Effector CD8-positive, alpha-beta T cell (primary cell): Measurements from ENCODE around the gene SERTAD1.

Experiments used
- DNase-seq: peaks from one replicate; lab custom pipeline; 2025; lab: John Stamatoyannopoulos, UW

Gene SERTAD1

DNA sequence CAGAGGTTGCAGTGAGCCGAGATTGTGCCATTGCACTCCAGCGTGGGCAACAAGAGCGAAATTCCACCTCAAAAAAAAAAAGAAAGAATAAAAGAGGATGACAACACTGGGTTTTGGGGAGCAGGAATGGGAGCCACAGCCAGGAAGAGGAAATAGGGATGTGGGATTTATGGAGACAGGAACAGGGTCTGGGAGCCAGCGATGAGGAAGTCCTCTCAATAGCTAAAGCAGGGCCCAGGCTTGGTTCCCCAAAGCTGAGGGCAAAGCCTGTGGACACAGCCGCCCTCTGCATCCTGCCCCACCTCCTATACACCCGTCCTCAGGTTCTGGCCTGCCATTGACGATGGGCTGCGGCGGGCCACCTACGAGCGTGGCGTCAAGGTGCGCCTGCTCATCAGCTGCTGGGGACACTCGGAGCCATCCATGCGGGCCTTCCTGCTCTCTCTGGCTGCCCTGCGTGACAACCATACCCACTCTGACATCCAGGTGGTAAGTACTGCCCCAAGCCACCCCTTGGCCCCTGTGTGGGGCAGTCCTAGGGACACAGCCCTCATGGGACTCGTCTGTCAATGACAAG is 49.4 kb downstream of the SERTAD1 start:
- DNase-seq = no peak

- no peak for DNase-seq
These were observed 51.7 kb downstream of the SERTAD1 start for GRCh38 chr19:40374084-40374483.

DNA sequence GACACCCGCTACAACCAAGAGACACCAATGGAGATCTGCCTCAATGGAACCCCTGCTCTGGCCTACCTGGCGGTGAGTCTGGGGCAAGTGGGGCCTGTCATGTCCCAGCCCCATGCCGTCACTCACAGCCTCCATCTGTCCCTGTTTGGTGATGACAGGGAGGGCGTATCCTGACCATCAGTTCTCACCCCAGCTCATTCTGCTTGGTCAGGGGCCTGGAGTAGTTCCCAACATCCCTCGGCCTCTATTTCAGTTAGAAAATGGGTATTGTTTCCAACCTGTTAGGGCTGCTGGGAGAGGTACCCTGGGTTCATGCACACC is 54.0 kb downstream of the SERTAD1 start:
- no peak for DNase-seq
